Effector CD4-positive, alpha-beta T cell (primary cell): ENCODE data around the gene FAM161A.
A peak's percentile ranks its signal among the peaks of the same experiment; 100 is the strongest.
"Not testable (repeated sequence)": the region's sequence is repeated elsewhere in the genome, so short reads cannot be mapped to it uniquely, and the experiment has no call there.

Experiments used
- DNase-seq: peaks from one replicate; pipeline ENCODE4 v3.0.0-alpha.2; 2020

FAM161A gene

GRCh38 chr2:61841286-61841685 is 12.6 kb downstream of the FAM161A start:
- no peak for DNase-seq

GRCh38 chr2:61834893-61835292 is 19.0 kb downstream of the FAM161A start:
- no peak for DNase-seq

- no peak for DNase-seq
These were observed 19.9 kb downstream of the FAM161A start for GRCh38 chr2:61833971-61834370.

GRCh38 chr2:61832183-61832841 is 21.5 kb downstream of the FAM161A start:
- no peak for DNase-seq

GRCh38 chr2:61822255-61822654 is 31.6 kb downstream of the FAM161A start:
- DNase-seq, result no peak

GRCh38 chr2:61816480-61817355 is 37.1 kb downstream of the FAM161A start:
- DNase-seq, result no peak

GRCh38 chr2:61814539-61815160 is 39.2 kb downstream of the FAM161A start:
- no peak for DNase-seq

- not testable (repeated sequence) for DNase-seq
These were observed 40.5 kb downstream of the FAM161A start for GRCh38 chr2:61813314-61813713.

GRCh38 chr2:61811821-61812220 is 42.0 kb downstream of the FAM161A start:
- no peak for DNase-seq

- not testable (repeated sequence) for DNase-seq
These were observed 43.7 kb downstream of the FAM161A start for GRCh38 chr2:61810203-61810602.

- not testable (repeated sequence) for DNase-seq
These were observed 45.2 kb downstream of the FAM161A start for GRCh38 chr2:61808693-61809092.

- DNase-seq, result no peak
These were observed 46.7 kb downstream of the FAM161A start for GRCh38 chr2:61807036-61807757.

GRCh38 chr2:61802548-61802947 is 51.3 kb downstream of the FAM161A start:
- no peak for DNase-seq

GRCh38 chr2:61799099-61799498 is 54.8 kb downstream of the FAM161A start:
- DNase-seq, result no peak

- DNase-seq, result not testable (repeated sequence)
These were observed 56.4 kb downstream of the FAM161A start for GRCh38 chr2:61797446-61797845.

GRCh38 chr2:61795408-61795807 is 58.5 kb downstream of the FAM161A start:
- DNase-seq, result no peak

GRCh38 chr2:61793389-61793836 is 60.4 kb downstream of the FAM161A start:
- DNase-seq, result peak; percentile 55

- DNase-seq, result no peak
These were observed 61.4 kb downstream of the FAM161A start for GRCh38 chr2:61792355-61792890.

GRCh38 chr2:61789807-61790602 is 63.9 kb downstream of the FAM161A start:
- no peak for DNase-seq

GRCh38 chr2:61787941-61788563 is 65.8 kb downstream of the FAM161A start:
- no peak for DNase-seq

GRCh38 chr2:61786876-61787275 is 67.0 kb downstream of the FAM161A start:
- no peak for DNase-seq
